A204.1 (cell line): ENCODE results near the gene FRMD8.
"Not testable (repeated sequence)": the region's sequence is repeated elsewhere in the genome, so short reads cannot be mapped to it uniquely, and the experiment has no call there.

Source experiments
- FAIRE-seq: peaks from 2 replicates; lab custom pipeline; 2012; peaks lifted over from hg19 to GRCh38; lab: Jason Lieb, UNC

FRMD8 gene

GRCh38 chr11:65393513-65394079 lies 7.2 kb downstream of the FRMD8 start:
- FAIRE-seq: no peak

GRCh38 chr11:65394125-65394536 lies 7.7 kb downstream of the FRMD8 start:
- no peak for FAIRE-seq

- no peak for FAIRE-seq
Observed at GRCh38 chr11:65395961-65396530, 9.6 kb downstream of the FRMD8 start.

- no peak for FAIRE-seq
Observed at GRCh38 chr11:65396769-65397745, 10.6 kb downstream of the FRMD8 start.

- FAIRE-seq: no peak
Observed at GRCh38 chr11:65398362-65398910, 12.0 kb downstream of the FRMD8 start.

GRCh38 chr11:65399249-65399648 lies 12.8 kb downstream of the FRMD8 start:
- FAIRE-seq: no peak

- FAIRE-seq: no peak
Observed at GRCh38 chr11:65399845-65400244, 13.4 kb downstream of the FRMD8 start.

- no peak for FAIRE-seq
Observed at GRCh38 chr11:65400307-65401072, 14.1 kb downstream of the FRMD8 start.

- FAIRE-seq: no peak
Observed at GRCh38 chr11:65401073-65401802, 14.8 kb downstream of the FRMD8 start.

GRCh38 chr11:65401803-65402248 lies 15.4 kb downstream of the FRMD8 start:
- no peak for FAIRE-seq

- FAIRE-seq: no peak
Observed at GRCh38 chr11:65402790-65403189, 16.4 kb downstream of the FRMD8 start.

- no peak for FAIRE-seq
Observed at GRCh38 chr11:65403607-65404121, 17.2 kb downstream of the FRMD8 start.

GRCh38 chr11:65404210-65404609 lies 17.8 kb downstream of the FRMD8 start:
- no peak for FAIRE-seq

GRCh38 chr11:65404638-65405339 lies 18.4 kb downstream of the FRMD8 start:
- FAIRE-seq: no peak

GRCh38 chr11:65410936-65411680 lies 24.7 kb downstream of the FRMD8 start:
- FAIRE-seq: no peak

- no peak for FAIRE-seq
Observed at GRCh38 chr11:65411681-65412070, 25.2 kb downstream of the FRMD8 start.

- no peak for FAIRE-seq
Observed at GRCh38 chr11:65412271-65413076, 26.0 kb downstream of the FRMD8 start.

- FAIRE-seq: not testable (repeated sequence)
Observed at GRCh38 chr11:65413077-65413664, 26.7 kb downstream of the FRMD8 start.
